ENCODE measurements around the gene SFXN1.
"Not testable (repeated sequence)": the region's sequence is repeated elsewhere in the genome, so short reads cannot be mapped to it uniquely, and the experiment has no call there.

The SFXN1 gene

DNA sequence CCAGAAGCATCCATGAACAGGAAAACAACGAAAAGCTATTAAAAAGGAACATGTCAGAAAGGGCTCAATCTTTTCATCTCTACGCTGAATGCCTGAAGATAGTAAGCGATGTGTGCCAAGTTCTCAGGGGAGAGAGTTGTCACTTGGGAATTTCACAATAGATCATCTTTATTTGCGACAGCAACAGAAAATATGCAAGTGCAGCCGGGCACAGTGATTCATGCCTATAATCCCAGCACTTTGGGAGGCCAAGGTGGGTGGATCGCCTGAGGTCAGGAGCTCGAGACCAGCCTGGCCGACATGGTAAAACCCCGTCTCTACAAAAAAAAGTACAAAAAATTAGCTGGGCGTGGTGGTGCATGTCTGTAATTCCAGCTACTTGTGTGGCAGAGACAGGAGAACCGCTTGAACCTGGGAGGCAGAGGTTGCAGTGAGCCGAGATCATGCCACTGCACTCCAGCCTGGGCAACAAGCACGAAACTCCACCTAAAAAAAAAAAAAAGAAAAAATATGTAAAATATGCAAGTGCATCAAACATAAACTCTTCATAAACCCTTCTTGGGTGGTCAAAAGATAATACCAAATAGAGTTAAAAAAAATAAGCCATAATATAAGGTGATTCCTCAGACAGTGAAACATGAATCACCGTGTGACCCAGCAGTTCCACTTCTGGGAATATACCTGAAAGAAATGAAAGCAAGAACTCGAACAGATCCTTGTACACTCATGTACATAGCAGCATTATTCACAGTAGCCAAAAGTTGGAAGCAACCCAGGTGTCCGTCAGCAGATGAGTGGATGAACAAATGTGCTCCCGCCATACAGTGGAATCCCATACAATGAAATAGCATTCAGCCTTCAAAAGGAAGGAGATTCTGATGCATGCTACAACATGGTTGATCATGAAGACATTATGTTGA is 16.2 kb downstream of the SFXN1 start:
- DNase-seq (ENCODE audit: low read depth): no peak
- no peak overlapping the region for H3K4me3 ChIP-seq (ENCODE audit: low read length)
- TF ChIP-seq, protein P1, sequence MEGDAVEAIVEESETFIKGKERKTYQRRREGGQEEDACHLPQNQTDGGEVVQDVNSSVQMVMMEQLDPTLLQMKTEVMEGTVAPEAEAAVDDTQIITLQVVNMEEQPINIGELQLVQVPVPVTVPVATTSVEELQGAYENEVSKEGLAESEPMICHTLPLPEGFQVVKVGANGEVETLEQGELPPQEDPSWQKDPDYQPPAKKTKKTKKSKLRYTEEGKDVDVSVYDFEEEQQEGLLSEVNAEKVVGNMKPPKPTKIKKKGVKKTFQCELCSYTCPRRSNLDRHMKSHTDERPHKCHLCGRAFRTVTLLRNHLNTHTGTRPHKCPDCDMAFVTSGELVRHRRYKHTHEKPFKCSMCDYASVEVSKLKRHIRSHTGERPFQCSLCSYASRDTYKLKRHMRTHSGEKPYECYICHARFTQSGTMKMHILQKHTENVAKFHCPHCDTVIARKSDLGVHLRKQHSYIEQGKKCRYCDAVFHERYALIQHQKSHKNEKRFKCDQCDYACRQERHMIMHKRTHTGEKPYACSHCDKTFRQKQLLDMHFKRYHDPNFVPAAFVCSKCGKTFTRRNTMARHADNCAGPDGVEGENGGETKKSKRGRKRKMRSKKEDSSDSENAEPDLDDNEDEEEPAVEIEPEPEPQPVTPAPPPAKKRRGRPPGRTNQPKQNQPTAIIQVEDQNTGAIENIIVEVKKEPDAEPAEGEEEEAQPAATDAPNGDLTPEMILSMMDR (conservative IDR thresholded peaks at IDR 0.05; ENCODE audit: low read length): no peak

DNA sequence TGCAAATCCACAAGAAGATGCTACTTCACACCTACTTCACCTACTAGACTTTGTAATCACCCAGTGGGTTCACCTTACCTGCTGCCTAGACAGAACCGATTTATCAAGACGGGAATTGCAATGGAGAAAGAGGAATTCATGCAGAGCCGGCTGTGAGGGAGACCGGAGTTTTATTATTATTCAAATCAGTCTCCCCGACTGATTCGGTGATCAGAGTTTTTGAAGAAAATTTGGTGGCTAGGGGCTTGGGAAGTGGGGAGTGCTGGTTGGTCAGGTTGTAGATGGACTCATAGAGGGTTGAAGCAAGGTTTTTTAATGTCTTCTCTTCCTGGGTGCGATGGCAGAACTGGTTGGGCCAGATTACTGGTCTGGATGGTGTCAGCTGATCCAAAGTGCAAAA is 23.4 kb downstream of the SFXN1 start:
- H3K4me3 ChIP-seq (ENCODE audit: low read length): no peak overlapping the region
- no peak for DNase-seq (ENCODE audit: low read depth)
- TF ChIP-seq, protein P1 (conservative IDR thresholded peaks at IDR 0.05; ENCODE audit: low read length): no peak

DNA sequence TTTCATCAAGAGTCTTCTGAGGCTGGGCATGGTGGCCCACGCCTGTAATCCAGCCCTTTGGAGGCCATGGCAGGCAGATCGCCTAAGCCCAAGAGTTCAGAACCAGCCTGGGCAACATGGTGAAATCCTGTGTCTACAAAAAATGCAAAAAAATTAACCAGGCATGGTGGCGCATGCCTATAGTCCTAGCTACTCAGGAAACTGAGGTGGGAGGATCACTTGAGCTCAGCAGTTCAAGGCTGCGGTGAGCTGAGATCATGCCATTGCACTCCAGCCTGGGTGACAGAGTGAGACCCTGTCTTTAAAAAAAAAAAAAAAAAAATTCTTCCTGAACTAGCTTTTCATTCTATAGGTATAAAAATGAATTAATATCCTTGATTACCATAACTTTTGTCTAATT is 29.3 kb downstream of the SFXN1 start:
- not testable (repeated sequence) for DNase-seq (ENCODE audit: low read depth); H3K4me3 ChIP-seq (ENCODE audit: low read length)

DNA sequence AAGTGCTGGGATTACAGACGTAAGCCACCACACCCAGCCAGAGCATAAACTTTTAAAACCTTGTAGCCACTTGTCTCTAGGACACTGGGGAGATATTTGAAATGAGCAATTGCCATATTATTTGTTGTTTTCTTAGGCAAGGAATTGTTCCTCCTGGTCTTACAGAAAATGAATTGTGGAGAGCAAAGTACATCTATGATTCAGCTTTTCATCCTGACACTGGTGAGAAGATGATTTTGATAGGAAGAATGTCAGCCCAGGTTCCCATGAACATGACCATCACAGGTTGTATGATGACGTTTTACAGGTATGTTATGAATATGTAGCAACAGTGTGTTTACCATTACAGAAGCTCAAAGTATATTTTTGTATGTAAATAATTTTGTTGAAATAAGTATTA is 30.5 kb downstream of the SFXN1 start:
- no peak for DNase-seq (ENCODE audit: low read depth)
- no peak overlapping the region for H3K4me3 ChIP-seq (ENCODE audit: low read length)
- TF ChIP-seq, protein P1 (conservative IDR thresholded peaks at IDR 0.05; ENCODE audit: low read length): no peak

DNA sequence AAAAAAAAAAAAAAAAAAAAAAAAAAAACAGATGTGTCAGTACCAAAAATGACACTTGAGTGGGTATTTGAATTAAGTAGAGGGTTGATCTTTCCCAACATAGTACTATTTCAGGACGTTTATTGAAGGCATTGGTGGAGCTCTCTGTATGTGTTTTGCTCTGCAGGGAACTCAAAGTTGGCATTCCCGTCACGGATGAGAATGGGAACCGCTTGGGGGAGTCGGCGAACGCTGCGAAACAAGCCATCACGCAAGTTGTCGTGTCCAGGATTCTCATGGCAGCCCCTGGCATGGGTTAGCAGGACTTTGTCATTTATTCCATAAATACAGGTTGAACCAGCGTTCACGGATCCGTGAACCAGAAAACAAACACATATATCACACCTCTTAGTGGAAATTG is 34.9 kb downstream of the SFXN1 start:
- no peak for DNase-seq (ENCODE audit: low read depth)
- TF ChIP-seq, protein P1 (conservative IDR thresholded peaks at IDR 0.05; ENCODE audit: low read length): no peak
- H3K4me3 ChIP-seq (ENCODE audit: low read length): no peak overlapping the region

DNA sequence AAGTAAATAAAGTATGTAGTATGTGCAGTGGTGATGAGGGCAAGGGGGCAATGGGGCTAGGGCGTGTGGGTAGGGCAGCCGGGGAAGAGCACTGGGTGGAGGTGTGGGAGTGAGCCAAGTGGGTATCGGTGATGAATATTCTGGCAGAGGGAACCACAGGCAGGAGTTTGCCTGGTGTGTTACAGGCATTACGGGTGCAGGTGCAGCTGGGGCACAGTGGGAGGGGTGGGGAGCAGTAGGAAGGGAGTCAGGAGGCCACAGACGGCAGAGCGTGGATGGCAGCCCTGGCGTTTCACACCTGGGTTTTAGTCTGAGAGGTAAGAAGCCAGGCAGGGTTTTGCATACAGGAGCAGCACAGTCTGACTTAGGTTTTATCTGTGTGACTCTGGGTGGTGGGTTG is 35.4 kb downstream of the SFXN1 start:
- TF ChIP-seq, protein P1 (conservative IDR thresholded peaks at IDR 0.05; ENCODE audit: low read length): no peak
- no peak for DNase-seq (ENCODE audit: low read depth)
- H3K4me3 ChIP-seq (ENCODE audit: low read length): no peak overlapping the region

DNA sequence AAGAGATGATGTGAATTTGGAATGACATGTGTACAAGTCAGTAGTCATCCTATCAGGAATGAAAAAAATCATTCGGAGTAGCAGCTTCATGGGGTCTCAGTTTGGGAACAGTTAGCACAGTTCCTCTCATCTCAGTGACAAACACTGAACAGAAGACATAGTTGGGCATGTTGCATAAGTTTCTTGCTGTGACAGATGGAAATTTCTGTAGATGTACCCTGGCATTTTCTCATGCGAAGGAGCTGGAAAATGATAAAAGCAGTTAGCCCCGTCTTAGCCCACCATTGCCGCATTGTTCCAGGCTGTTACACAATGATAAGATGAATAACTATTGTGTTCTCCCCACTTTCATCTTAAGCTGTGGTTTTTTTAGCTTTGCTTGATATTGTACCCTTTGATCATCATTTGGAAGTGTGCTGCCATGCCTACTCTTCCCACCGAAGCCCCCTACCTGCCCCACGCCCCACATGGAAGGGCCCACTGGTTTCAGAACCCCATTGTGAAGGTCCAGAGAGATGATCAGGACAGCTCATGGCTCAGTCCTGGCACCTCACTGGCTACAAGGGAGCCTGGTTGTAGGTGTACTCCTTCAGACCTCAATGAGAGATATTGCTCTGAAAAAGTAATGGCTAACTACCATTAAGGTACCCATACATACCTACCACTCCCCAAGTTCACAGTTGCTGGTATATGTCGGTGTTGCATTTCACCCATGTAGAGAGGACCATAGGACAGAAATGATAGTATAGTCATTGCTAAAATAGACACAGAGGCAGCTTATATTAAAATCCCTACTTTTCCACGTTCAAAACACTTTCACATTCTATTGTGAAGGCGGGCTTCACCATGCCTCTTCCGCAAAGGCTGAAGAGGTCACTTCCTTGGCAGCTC is 38.8 kb downstream of the SFXN1 start:
- TF ChIP-seq, protein P1 (conservative IDR thresholded peaks at IDR 0.05; ENCODE audit: low read length): no peak
- DNase-seq (ENCODE audit: low read depth): no peak
- H3K4me3 ChIP-seq (ENCODE audit: low read length): no peak overlapping the region

Measured in AG10803 (cell line).